Measurements from ENCODE around the gene XPNPEP3.
"Not testable (repeated sequence)": the region's sequence is repeated elsewhere in the genome, so short reads cannot be mapped to it uniquely, and the experiment has no call there.

Gene XPNPEP3

DNA sequence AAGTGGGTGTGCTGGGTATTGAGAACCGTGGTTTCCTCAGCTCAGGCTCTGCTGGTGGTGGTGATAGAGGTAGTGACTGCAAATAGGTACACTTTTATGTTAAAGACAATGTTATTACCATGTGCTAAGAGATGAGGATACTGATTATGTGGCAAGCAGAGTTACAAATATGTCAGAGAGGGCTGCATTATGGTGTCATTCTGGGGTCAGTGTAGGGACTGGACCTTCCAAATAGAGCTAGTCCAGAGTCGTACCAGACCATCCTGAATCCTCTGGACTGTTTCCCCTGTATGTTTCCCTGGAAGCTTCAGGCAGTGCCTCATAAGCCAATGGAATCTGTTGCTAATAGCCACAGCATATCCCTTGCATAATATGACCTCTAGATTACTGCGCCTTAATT, 5.1 kb downstream of the XPNPEP3 start, which contains the start of gene DNAJB7:
DNAJB7 (minus strand) TSS at position 101 of the 400 bp plus-strand sequence. CDS start 119 bp downstream, outside the sequence.
- no peak for DNase-seq

DNA sequence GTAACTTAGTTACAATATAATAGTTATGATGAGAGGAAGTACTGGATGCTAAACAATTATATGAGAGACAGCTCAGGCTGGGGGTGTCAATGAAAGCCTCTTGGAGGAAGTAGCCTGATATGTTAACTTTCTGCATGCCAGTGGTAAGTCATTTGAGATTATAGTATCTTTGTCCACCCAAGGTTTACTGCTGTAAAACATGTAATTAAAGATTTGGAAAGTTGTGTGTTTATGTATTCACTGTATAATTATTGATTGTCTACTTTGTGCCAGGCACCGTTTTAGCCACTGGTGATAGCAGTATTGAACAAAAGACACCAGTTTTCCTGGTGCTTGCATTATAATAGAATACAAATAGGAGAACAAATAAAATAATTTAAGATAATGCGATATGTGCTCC, 5.6 kb downstream of the XPNPEP3 start:
- no peak for DNase-seq

DNA sequence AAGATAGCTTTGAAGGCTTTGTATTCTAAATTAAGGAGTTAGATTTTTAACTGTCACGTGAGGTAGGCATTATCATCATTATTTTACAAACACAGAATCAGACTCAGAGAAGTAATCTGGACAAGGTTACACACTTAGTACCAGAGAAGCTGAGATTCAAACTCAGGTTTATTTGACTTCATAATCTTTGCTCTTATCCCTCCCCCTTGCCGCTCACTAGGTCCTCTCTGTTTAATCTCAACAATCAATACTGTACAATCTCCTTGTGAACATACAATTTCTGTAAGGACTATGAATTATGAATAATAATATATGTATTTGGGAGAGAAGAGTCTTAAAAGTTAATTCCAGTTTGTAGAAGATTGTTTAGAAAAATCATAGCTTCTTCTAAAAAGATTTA, 10.2 kb downstream of the XPNPEP3 start:
- no peak for DNase-seq

DNA sequence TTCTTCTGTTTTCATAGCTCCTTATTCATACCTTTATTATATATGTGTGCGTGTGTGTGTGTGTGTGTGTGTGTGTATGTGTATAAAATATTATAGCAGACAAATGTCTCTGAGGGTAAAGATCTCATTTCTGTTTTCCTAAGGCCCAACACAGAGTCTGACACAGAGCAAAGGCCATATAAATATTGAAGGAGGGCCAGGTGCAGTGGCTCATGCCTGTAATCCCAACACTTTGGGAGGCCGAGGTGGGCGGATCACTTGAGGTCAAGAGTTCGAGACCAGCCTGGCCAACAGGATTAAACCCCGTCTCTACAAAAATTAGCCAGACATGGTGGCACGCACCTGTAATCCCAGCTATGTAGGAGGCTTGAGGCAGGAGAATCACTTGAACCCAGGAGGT, 11.4 kb downstream of the XPNPEP3 start:
- not testable (repeated sequence) for DNase-seq

DNA sequence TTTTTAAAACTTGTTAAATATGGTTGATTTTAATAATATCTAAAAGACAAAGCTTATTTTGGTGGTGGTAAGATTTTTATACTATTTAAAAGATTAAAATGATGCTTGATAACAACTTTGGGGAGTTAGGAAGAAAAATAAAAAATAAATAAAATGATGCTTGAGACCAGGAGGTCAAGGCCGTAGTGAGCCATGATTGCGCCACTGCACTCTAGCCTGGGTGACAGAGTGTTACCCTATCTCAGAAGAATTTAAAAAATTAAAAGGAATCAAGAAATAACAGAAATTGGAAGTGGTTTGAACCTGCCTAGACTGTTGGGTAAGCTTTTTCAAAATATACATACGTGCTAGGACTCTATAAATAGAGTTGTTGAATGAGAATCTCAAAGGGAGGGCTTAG, 17.1 kb downstream of the XPNPEP3 start:
- no peak for DNase-seq

DNA sequence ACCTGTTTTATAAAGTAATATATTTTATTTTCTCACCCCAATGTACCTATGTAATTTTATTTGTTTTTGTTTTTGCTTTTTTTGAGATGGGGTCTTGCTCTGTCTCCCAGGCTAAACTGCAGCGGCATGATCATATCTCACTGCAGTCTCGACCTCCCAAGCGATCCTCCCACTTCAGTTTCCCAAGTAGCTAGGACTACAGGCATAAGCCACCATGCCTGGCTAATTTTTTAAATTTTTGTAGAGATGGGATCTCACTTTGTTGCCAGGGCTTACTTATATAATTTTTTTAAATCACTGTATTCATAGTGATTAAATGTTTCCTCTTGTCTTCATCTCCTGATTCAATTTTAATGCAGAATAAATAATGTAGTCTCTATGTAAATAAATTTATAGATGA, 18.2 kb downstream of the XPNPEP3 start:
- DNase-seq = no peak

DNA sequence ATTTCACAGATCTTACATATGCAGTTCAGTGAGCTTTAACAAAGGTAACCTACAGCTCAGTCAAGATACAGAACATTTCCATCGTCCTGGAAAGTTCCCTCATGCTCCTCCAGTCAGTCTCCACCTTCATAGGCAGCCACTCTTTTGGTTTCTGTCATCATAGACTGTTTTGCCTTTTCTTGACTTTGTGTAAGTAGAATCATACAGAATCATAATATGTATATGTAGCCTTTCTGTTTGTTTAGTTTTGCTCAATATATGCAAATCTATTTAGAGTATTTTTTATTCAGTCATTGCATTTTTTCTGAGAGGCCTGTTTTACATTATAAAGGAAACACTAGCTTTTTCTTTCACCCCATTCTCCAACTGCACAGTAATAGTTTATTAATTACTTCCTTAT, 20.0 kb downstream of the XPNPEP3 start:
- DNase-seq = no peak

DNA sequence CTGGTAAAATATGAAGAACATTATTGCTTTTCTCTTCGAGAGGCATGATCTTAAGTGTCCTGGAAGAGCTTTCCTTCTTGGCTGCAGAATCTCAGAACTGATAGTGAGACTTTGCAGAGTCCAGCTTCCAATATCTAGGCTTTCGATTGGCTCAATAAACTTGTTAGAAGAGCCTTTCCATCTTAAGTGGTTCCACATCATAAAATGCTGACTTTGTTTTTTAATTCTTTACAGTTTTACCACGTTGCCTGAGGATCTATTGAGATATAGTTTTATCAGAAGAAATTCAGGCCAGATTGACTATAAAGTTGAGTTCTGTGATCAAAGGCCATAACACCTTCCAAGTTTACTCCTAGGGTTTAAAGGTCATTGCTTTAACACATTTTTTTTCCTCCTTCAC, 20.5 kb downstream of the XPNPEP3 start:
- no peak for DNase-seq

DNA sequence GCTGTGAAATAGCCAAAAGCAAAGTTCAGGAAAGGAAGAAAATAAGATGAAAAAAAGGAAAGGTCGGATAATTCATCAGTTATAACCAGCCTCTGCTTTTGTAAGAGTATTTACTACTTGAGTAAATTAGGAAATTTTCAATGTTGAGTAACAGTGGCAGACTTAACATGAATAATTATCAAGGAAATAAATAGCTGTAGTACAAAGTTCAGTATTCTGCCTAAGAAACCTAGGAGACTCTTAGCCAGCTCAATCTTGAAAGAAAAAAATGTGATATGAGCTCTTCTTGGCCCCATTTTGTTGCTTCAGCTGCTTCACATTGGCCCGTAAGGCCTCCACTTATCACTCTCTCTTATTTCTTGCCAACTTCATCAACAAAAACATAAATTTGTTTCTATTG, 22.0 kb downstream of the XPNPEP3 start:
- DNase-seq = no peak

DNA sequence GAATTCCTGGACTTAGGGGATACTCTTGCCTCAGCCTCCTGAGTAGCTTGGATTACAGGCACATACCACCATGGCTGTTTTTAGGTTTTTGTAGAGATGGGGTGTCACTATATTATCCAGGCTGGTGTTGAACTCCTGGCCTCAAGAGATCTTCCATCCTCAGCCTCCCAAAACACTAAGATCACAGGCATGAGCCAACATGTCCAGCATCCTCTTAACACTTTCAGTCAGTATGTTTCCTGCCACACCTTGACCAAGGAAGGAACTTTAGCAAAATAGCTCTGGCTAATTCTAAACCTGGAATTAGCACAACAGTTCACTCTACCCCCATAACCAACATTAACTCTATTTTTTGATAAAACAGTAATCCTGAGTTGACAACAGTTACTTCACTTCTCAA, 32.2 kb downstream of the XPNPEP3 start:
- DNase-seq = no peak

DNA sequence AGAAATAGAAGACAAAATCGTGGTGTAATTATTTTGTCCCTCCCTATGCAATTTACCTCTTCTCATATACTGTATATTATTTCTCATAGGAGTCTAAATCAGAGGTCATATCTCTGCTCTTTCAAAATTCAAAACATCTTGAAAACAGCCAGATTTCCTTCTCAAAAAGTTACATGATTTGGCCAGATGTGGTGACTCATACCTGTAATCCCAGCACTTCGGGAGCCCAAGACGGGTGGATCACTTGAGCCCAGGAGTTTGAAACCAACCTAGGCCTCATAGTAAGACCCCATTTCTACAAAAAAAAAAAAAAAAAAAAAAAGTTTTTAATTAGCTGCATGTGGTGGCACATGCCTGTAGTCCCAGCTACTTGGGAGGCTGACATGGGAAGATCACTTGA, 33.9 kb downstream of the XPNPEP3 start:
- DNase-seq = no peak

DNA sequence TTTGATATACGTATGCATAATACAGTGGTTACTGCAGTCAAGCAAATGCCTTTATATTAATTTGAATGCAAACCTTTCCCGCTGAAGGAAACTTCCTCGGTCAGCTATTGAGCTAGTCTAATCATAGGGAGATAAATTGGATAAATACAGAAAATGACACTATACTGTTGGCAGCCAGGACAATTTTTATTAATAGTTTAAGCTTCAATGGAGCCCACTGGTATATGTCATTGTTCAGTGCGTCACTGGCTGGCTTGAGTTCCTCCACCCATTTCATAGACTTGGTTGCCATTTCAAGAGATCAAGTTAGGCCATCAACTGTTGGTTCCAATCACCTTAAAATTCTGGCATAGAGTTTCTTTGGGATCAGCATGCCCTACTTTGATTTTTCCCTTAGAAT, 37.5 kb downstream of the XPNPEP3 start:
- no peak for DNase-seq

DNA sequence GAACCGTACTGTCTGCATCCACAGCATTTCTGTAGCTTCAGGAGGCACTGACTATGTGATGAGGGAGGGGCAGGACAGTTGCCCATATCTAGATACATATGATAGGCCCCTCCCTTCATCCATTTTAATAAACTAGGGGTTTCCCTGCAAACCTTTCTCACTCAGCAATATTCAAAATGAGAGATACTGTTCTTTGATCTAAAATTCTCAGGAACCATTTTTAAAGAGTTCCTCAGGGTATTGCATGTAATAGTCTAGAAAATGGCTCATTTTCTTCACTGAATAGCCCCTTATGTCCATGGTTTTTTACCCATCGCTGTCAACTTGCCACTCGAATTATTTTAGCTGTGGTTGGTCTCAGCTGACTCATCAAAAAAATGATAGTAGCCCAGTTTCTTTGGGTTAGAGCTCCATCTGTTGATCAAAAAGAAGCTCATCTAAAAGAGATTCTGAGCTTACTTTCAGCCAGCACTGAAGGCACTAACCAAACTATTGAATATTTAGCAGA, 42.0 kb downstream of the XPNPEP3 start:
- DNase-seq = no peak

DNA sequence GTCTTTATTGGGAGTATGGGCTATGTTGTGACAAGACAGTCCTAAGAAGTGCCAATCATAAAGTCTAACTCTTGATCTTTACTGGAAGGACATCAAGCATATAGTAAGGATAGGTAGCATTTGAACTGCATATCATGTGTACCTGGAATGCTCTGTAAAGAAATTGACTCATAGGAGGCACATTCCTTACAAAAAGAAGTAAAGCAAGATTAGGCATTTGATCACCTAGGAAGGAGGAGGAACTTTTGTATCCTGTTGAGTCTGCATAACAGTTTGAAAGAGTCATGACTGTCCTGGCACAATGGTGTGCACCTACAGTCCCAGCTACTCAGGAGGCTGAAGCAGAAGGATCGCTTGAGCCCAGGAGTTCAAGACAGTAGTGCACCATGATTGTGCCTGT, 47.2 kb downstream of the XPNPEP3 start:
- no peak for DNase-seq

DNA sequence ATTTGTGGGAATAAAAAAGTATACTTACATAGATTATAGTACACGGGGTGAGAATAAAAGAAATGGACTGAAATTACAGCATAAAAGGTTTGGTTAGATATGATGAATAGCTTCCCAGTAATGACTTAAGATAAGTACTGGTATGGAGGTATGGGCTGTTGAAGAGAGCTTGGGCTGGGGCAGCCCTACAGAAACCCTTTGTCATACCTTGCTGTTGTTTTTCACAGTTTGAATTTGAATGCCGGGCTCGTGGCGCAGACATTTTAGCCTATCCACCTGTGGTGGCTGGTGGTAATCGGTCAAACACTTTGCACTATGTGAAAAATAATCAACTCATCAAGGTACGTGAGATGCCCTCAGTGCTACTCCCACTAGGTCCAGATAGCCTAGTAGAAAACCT, 51.9 kb downstream of the XPNPEP3 start:
- no peak for DNase-seq

DNA sequence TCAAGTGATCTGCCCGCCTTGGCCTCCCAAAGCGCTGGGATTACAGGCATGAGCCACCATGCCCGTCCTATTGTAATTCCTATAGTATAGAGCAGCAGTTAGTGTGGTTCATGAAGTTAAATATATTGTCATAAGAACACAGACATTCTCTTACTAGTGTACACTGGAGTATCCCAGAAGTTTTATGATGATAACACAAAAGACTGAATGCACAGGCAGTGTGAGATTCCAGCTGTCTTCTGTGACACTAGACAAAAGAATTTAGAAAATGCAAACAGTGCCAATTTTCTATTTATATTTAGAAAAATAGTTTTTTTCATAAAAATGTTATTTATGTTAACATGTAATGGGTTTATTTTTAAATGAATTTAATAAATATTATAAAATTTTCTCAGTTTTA, 54.8 kb downstream of the XPNPEP3 start:
- DNase-seq = no peak

DNA sequence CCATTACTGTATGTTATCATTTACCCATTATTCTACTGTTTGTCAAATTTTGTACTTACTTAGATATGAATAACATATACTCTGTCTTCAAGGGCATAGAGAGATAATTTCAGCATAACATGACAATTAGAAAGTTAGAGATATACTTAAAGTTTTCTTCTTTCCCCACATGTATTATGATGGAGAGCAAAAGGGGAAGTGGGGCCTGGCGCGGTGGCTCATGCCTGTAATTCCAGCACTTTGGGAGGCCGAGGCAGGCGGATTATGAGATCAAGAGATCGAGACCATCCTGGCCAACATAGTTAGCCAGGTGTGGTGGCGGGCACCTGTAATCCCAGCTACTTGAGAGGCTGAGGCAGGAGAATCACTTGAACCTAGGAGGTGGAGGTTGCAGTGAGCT, 56.0 kb downstream of the XPNPEP3 start:
- not testable (repeated sequence) for DNase-seq

DNA sequence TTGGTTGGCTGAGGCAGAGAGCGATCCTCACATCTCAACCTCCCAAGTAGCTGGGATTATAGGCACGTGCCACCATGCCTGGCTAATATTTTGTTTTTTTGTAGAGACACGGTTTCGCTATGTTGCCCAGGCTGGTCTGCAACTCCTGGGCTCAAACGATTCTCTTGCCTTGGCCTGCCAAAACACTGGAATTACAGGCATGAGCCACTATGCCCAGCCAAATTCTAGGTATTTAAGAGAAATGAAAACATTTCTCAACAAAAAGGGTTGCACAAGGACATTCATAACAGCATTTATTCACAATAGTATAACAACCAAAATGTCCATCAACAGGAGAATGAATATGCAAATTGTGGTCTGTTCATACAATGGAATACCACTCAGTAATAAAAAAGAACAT, 62.5 kb downstream of the XPNPEP3 start:
- DNase-seq = no peak

DNA sequence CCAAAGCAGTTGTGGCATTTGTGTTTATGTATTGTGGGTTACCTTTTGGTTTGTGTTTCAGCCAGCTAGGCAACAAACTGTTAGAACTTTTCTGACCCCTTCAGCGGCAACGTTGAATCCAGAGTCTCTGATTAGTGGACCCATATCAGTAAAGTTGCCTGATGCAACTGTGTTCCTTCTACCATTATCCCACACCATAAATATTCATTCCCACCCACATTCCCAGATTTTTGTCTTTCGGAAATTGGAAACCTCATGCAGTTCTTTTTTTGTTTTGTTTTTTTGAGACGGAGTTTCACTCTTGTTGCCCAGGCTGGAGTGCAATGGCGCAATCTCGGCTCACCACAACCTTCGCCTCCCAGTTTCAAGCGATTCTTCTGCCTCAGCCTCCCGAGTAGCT, 63.6 kb downstream of the XPNPEP3 start:
- no peak for DNase-seq

DNA sequence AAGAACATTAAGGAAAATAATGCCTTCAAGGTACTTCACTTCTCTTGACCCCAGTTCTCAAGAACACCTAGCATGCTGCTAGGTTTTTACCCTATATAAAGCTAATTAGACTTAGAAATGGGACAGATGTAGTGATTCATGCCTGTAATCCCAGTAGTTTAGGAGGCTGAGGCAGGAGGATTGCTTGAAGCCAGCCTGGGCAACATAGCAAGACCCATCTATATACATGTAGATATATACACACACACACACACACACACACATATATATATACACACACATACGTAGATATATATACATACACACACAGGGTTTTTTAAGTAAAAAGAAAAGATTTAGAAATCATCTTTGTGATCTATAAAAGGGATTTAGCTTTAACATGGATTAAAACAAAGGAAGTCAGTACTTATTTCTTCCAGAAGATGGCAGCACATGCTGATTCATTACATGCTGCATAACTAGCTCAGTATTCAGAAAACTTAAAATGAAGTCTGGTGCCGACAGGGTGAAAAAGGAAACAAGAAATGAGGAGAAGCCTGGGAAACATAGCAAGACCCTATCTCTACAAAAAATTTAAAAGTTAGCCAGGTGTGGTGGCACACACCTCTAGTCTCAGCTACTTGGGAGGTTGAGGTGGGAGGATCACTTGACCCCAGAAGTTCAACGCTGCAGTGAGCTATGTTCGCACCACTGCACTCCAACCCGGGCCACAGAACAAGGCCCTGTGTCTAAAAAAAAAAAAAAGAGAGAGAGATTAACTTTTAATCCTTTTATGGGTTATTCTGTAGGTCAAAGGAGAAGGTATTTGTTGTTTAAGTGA, 65.7 kb downstream of the XPNPEP3 start:
- DNase-seq = no peak

DNA sequence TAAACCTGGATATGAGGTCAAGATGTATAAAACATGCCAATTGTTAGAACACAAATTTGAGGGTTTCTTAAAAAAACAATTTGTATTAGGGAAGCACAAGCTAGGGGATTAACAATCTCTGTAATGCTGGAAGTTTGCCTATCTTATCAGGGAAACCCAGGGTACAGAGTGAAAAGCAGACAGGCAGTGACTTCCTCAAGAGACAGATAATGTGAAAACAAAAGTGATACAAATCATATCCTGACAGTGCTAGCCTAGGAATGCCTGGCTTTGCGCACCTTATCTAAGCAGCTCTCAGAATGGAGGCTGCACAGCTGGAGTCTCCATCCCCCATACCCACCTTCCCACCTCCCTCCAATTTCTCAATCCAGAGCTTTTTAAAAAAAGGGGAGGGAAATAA, 71.7 kb downstream of the XPNPEP3 start:
- DNase-seq = no peak

DNA sequence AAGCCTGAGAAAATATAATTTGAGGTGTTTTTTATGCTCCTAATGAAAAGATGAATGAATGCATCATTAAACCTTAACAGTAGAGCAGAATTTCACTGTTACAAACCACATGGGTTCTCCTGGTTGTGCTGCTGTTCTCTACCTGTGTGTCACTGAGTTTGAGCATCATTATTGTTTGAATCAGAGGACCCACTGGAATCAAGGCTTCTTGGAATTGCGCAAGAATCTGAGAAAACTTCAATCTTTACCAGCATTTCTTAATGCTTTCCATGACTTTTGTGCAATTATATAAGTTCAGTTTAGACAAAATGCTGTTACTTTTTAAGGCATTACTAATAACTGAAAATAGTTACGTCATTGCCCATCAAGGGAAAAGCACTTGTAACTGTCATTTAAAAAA, 75.4 kb downstream of the XPNPEP3 start:
- no peak for DNase-seq

DNA sequence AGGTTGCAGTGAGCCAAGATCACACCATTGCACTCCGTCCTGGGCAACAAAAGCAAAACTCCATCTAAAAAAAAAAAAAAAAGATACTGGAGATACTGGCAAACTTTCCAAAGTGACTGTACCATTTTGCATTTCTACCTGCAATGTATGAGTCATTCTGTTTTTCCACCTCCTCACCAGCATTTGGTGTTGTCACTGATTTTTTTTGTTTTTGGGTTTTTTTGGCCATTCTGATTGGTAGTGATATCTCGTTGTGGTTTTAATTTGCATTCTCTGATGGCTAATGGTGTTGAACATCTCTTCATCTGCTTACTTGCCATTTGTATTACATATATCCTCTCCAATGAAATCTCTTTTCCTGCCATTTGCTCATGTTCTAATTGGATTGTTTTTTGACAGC, 82.3 kb downstream of the XPNPEP3 start:
- DNase-seq = no peak

DNA sequence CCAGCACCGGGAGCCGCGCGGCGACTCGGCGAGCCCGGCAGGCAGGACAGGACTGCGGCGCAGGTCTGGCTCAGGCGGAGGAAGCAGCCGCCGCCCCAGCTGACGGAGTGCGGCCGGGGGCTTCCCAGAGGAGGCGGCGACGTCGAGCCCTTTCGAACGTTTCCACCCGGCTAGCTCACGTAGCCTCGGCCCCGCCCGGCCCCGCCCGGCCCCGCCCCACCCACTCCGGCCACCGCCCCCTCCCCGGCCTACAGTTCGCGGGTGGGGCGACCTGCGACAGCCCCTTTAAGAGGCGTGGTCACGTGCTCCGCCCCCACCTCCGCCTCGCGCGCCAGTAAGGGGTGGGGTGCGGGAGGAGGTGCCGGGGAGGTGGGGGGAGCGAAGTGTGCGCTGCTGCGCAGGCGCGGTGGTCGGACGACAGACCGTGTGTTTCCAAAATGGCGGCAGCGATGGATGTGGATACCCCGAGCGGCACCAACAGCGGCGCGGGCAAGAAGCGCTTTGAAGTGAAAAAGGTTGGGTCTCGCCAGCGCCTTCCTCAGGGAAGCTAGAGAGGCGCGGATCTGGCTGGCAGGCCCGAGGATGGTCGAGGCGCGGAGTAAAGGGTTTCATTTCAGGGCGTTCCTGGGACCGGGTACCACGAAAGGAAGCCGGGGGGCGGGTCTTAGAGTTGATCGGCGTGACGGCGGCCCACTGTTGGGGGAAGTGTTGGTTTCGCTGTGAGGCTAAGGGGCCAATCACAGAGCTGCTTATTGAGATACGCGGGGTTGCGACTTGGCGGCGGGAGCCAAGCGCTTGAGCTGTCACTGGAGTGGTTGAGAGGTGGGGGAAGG, 94.2 kb downstream of the XPNPEP3 start, which contains the start of gene RBX1:
RBX1 (plus strand) TSS at position 417 of the 833 bp plus-strand sequence; CDS start at position 438, 21 bp downstream.
- peak; percentile 88 to 89 for DNase-seq
